ENCODE results near the gene UGT1A9.

DNA sequence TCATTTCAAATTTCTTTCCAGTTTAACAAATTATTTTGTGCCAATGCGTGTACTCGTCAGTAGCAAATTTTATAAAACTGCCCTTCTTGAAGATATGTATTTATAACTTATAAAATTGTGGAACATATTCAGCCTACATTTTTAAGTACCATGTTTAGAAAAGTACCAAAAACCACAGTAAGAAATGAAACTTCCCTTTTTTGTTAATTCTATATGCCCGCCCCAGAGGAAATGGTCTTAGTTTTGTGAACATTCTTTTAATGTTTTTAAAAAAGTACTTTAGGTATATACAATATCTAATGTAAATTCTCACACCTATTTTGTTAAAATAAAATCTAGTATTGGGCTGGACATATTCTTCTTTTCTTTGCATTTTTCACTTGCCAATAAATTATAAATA is 1.2 kb downstream of the UGT1A9 start:
- TF ChIP-seq, protein P1, sequence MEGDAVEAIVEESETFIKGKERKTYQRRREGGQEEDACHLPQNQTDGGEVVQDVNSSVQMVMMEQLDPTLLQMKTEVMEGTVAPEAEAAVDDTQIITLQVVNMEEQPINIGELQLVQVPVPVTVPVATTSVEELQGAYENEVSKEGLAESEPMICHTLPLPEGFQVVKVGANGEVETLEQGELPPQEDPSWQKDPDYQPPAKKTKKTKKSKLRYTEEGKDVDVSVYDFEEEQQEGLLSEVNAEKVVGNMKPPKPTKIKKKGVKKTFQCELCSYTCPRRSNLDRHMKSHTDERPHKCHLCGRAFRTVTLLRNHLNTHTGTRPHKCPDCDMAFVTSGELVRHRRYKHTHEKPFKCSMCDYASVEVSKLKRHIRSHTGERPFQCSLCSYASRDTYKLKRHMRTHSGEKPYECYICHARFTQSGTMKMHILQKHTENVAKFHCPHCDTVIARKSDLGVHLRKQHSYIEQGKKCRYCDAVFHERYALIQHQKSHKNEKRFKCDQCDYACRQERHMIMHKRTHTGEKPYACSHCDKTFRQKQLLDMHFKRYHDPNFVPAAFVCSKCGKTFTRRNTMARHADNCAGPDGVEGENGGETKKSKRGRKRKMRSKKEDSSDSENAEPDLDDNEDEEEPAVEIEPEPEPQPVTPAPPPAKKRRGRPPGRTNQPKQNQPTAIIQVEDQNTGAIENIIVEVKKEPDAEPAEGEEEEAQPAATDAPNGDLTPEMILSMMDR (conservative IDR thresholded peaks at IDR 0.05 in 1 of 2, IDR thresholded peaks at IDR 0.05 in 1 of 2; ENCODE audit: low read depth in 1 of 2, low read length in 2 of 2) = no peak
- no peak for TF ChIP-seq EZH2 (IDR thresholded peaks at IDR 0.05; ENCODE audit: low read length, missing control alignments)

Measured in fibroblast of lung (primary cell).